Stomach smooth muscle (tissue), 2 donors: ENCODE data around the gene PLEKHM2.

Experiments
- H3K27ac ChIP-seq: one replicate; pipeline ENCODE4 v1.7.0; 2013; ENCODE audit warnings: mild to moderate bottlenecking, low read length, inconsistent platforms
- H3K27me3 ChIP-seq, 2 donors: one replicate each; pipeline ENCODE4 v1.7.0; 2013; ENCODE audit warnings: low read length in 2 of 2; ENCODE audit not compliant: insufficient read depth in 2 of 2, control insufficient read depth in 1 of 2
- H3K36me3 ChIP-seq, 2 donors: one replicate each; pipeline ENCODE4 v1.7.0; 2013; ENCODE audit warnings: low read length in 2 of 2; ENCODE audit not compliant: control insufficient read depth in 2 of 2, insufficient read depth in 2 of 2
- H3K4me1 ChIP-seq: one replicate; pipeline ENCODE4 v1.7.0; 2013; ENCODE audit warnings: low read length; ENCODE audit not compliant: control insufficient read depth, insufficient read depth
- H3K4me3 ChIP-seq, 2 donors: one replicate each; pipeline ENCODE4 v1.7.0; 2013; ENCODE audit warnings: low read length in 2 of 2
- H3K9ac ChIP-seq, 2 donors: one replicate each; pipeline ENCODE4 v1.7.0; 2013; ENCODE audit warnings: low read length in 2 of 2, mild to moderate bottlenecking in 1 of 2
- H3K9me3 ChIP-seq, 2 donors: one replicate each; pipeline ENCODE4 v1.7.0; 2013; ENCODE audit warnings: low read length in 2 of 2; ENCODE audit not compliant: control insufficient read depth in 2 of 2
- donor health status: healthy.
- donor health status: Pancreatic carcinoma.

PLEKHM2 gene

DNA sequence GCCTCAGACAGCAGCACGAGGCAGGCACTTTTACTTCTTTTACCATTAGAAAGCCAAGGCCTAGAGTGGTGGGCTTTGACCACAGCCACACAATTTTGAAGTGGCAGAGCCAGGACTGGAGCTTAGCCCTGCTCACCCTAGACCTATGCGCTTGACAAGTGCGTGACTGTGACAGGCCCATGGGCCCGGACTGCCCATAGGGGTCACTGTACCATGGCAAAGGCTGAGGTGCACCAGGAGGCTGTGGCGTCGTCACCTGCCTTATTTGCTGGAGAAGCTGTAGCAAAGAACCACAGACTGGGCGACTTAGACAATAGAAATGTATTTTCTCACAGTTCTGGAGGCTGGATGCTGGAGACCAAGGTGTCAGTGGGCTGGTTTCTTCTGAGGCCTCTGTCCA is 55.6 kb downstream of the PLEKHM2 start:
- Histone ChIP-seq H3K4me3 (no peak overlapping the region), H3K27ac (no peak overlapping the region), H3K36me3 (no peaks in the 10 kb centered on the region), H3K4me1 (peaks cover 13% of the 10 kb centered on the region), H3K27me3 (no peaks in the 10 kb centered on the region), H3K9me3 (no peaks in the 10 kb centered on the region), H3K9ac (no peak overlapping the region)

DNA sequence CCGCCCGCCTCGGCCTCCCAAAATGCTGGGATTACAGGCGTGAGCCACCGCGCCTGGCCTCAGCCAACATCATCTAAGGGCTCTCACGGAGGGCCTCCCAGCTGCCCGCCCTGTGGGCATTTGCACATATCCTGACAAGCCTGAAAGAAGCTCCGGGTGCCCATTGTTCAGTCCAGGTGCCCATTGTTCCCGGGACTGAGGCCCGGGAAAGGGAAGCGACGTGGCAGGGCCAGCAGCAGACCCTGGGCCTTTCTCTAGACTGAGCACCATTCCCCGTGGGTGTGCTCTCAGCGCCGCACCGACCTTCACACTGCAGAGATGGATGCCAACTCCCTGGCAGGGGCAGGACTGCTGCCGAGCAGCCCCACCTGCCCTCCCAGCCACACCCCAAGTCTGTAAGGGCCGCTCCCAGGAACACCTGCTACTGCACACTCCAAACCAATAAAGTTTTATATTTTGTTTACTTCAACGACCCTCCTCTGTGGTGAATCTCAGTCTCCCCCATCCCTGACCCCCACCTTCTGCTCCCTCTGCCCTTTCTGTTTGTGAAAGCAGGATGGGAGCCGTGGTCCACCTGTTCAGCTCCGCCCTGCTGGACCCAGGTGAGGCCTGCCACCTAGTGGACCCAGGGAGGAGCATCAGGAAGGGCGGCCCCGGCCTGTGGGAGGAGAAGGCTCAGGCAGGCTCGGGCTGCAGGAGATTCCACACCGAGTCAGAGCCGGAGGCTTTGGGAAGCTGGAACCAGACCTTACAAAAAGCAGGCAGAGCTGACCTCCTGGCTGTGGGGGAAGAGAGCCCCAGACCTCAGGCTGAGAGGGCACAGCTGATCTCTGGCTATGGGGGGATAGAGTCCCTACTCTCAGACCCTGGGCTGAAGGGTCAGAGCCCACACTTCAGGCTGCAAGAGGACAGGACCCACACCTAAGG is 57.1 kb downstream of the PLEKHM2 start:
- Histone ChIP-seq H3K9me3 (no peaks in the 10 kb centered on the region), H3K9ac (no peak overlapping the region), H3K4me1 (peaks cover 6% of the 10 kb centered on the region), H3K27ac (no peak overlapping the region), H3K27me3 (no peaks in the 10 kb centered on the region), H3K4me3 (no peak overlapping the region), H3K36me3 (no peaks in the 10 kb centered on the region)

DNA sequence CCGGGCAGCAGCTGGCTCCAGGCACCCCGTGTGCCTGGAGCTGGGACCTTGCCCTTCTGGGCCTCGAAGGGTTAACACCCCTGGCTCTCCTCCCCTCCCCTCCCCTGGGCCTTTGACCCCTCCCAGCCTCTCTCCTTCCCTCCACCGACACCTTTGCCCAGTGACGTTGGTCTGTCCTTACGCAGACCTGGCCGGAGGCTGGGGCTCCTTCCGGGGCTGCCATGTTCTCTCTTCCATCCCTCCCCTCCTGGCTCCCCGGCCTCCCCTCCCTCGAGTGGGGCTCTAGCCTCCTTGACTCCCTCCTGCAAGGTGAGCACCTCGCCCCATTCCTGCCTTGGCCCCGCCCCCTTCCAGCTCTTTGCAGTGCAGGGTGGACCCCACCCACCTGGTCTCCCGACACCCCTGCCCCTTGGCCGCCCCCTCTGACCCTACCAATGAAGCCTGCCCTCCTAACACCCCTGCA is 58.2 kb downstream of the PLEKHM2 start, which contains the start of gene TMEM82:
Gene TMEM82, plus strand, starts transcription at position 161 of the 463 bp plus-strand sequence. Its CDS starts 61 bp downstream, at position 222.
- Histone ChIP-seq H3K9me3 (no peaks in the 10 kb centered on the region), H3K27me3 (no peaks in the 10 kb centered on the region), H3K36me3 (no peaks in the 10 kb centered on the region), H3K4me3 (no peak within 1 kb of the TSS), H3K4me1 (peaks cover 4% of the 10 kb centered on the region), H3K27ac (no peak within 1 kb of the TSS), H3K9ac (no peak within 1 kb of the TSS)

DNA sequence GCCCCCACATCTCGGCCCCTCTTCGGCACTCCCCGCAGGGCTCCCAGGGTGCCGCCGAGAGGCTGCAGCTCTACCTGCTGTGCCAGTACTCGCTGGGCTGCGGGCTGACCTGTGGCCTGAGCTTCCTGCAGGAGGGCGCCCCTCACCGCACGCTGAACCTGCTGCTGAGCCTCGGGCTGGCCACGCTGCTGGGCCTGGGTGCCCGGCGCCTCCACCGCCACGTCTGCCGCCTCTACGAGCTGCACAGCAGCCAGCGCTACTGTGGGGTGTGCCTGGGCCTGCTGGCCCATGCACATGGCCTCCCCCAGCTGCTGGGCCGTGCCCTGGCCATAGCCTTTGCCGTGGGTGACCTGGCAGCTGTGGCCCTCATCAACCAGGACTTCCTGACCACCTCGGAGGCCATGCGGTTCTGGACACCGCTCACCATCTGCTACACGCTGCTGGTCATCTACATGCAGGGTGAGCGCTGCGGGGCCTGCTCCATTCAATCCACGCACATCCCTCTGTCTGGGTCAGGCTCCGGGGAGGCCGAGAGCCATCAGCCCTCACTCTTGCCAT is 60.1 kb downstream of the PLEKHM2 start:
- Histone ChIP-seq H3K27me3 (no peaks in the 10 kb centered on the region), H3K4me1 (peaks cover 7% of the 10 kb centered on the region), H3K36me3 (no peaks in the 10 kb centered on the region), H3K4me3 (no peak overlapping the region), H3K9ac (no peak overlapping the region), H3K9me3 (no peaks in the 10 kb centered on the region), H3K27ac (no peak overlapping the region)

DNA sequence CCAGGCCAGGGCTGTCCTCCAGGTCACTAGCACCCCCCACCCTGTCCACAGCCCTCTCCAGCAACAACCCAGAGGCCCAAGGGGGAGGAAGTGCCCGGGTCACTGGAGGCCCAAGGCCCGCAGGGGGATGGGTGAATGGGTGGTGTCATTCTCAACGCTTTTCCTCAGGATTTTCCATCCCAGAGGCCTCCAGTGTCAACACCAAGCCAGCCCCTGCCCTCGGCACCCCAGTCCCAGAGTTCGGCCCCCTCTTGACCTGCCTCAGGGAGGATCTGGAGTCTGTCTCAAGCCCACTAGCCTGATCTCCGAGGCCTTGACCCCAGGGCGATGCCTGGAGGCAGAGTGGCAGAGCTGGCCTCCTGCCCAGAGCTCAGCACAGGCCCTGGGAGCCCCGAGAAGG is 63.3 kb downstream of the PLEKHM2 start:
- Histone ChIP-seq H3K9me3 (no peaks in the 10 kb centered on the region), H3K4me1 (peaks cover 11% of the 10 kb centered on the region), H3K4me3 (no peak overlapping the region), H3K36me3 (no peaks in the 10 kb centered on the region), H3K27me3 (no peaks in the 10 kb centered on the region), H3K9ac (no peak overlapping the region), H3K27ac (no peak overlapping the region)

DNA sequence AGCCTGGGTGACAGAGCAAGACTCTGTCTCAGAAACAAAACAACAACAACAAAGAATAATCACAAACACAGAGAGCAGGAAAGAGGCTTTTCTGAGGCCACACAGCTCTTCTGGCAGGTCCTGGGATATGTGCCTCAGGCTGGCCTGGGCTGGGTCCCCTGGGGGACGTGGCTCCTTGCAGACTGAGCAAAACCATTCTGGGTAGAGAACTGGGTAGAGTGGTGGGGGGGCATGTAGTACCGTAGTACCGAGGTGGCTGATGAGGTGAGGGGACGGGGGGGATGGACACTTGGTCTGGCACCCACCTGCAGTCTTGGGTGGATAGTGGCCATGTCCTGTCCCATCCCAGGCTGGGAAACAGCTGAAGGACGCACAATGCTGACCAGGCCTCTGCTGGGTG is 64.1 kb downstream of the PLEKHM2 start:
- Histone ChIP-seq H3K27ac (no peak overlapping the region), H3K27me3 (no peaks in the 10 kb centered on the region)

GRCh38 chr1:15748690-15749398 is 64.7 kb downstream of the PLEKHM2 start:
- Histone ChIP-seq H3K4me1 (peaks cover 11% of the 10 kb centered on the region), H3K27me3 (no peaks in the 10 kb centered on the region), H3K4me3 (no peak overlapping the region), H3K27ac (no peak overlapping the region), H3K36me3 (no peaks in the 10 kb centered on the region), H3K9ac (no peak overlapping the region), H3K9me3 (no peaks in the 10 kb centered on the region)

More for the DNA sequence above, 64.1 kb downstream of the PLEKHM2 start:
- Histone ChIP-seq H3K4me3 (no peak overlapping the region), H3K9me3 (no peaks in the 10 kb centered on the region), H3K9ac (no peak overlapping the region), H3K36me3 (no peaks in the 10 kb centered on the region), H3K4me1 (peaks cover 11% of the 10 kb centered on the region)

DNA sequence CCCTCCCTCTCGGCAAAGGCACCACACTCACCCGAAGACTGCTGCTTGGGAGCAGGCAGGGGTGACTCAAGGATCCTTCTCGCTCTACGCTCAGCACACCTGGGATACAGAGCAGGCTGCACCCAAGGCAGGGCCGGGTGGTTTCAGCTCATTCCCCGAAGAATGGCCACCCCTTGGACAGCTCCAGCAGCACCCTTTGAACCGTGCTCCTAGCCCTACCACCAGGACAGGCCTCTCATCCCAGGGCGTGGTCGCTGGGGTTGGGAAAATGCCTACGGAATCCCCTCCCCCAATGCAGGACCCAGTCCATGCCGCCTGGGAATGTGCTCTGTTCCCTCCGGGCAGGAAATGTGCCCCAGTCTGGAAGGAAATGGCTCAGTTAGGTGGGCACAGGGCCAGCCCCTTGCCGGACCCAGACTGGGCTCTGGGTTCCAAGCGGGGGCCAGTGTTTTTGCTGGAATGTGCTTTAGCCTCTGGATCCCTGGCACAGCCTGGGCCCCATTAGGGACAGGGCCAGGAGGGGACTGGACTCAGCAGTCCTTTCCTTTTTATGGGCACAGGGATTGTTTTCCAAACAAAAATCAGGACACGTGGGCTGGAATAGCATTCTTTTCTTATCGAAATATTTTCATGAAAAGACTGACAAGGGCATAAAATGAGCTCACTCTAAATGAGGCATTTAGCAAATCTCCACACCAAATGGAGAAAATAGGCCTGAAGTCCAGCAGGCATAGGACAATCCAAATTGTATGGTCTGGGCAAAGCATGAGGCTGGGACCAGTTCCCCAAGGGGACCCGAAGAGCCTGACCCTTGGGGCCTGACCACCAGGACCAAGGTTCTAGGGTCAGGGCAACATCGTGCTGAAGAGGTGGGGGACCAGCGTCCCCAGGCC is 65.5 kb downstream of the PLEKHM2 start:
- H3K36me3 ChIP-seq, result no peaks in the 10 kb centered on the region
- H3K9ac ChIP-seq, result no peak overlapping the region
- H3K27me3 ChIP-seq, result no peaks in the 10 kb centered on the region
- H3K9me3 ChIP-seq, result no peaks in the 10 kb centered on the region
- H3K4me3 ChIP-seq, result no peak overlapping the region
- H3K27ac ChIP-seq, result no peak overlapping the region
- H3K4me1 ChIP-seq, result peaks cover 11% of the 10 kb centered on the region

DNA sequence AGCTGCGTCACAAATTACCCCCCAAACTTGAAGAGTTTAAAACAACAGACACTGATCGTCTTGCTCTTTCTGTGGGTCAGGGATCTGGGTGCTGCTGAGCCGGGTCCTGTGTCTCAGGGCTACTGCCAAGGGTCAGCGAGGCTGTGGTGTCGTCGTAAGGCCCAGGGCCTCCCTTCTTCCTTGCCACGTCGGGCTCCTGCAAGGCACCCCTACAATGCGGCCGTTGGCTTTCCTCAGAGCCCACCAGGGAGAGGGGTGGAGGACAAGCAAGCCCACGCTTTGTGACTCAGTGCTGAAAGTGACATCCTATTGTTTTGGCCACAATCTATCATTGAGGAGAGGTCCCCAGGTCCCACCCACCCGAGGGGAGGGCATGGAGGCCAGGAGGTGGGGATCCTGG is 66.8 kb downstream of the PLEKHM2 start:
- H3K27ac ChIP-seq, result no peak overlapping the region
- no peaks in the 10 kb centered on the region for H3K27me3 ChIP-seq
- H3K9me3 ChIP-seq, result no peaks in the 10 kb centered on the region
- H3K36me3 ChIP-seq, result no peaks in the 10 kb centered on the region
- no peak overlapping the region for H3K4me3 ChIP-seq
- no peak overlapping the region for H3K9ac ChIP-seq
- H3K4me1 ChIP-seq, result peaks cover 11% of the 10 kb centered on the region

- Histone ChIP-seq H3K27me3 (no peaks in the 10 kb centered on the region), H3K9ac (no peak overlapping the region), H3K27ac (no peak overlapping the region), H3K9me3 (no peaks in the 10 kb centered on the region), H3K4me1 (peaks cover 11% of the 10 kb centered on the region), H3K4me3 (no peak overlapping the region), H3K36me3 (no peaks in the 10 kb centered on the region)
Measured at GRCh38 chr1:15751717-15752116, 67.6 kb downstream of the PLEKHM2 start.
